ENCODE measurements around the gene GNAL. TPM values are rescaled to one million over a fixed set of nuclear protein-coding genes. Genes with fewer than 3 reads are reported as not detected.

Gene GNAL
- total RNA-seq, 1 donor from 2014 or later = 12.0 TPM

DNA sequence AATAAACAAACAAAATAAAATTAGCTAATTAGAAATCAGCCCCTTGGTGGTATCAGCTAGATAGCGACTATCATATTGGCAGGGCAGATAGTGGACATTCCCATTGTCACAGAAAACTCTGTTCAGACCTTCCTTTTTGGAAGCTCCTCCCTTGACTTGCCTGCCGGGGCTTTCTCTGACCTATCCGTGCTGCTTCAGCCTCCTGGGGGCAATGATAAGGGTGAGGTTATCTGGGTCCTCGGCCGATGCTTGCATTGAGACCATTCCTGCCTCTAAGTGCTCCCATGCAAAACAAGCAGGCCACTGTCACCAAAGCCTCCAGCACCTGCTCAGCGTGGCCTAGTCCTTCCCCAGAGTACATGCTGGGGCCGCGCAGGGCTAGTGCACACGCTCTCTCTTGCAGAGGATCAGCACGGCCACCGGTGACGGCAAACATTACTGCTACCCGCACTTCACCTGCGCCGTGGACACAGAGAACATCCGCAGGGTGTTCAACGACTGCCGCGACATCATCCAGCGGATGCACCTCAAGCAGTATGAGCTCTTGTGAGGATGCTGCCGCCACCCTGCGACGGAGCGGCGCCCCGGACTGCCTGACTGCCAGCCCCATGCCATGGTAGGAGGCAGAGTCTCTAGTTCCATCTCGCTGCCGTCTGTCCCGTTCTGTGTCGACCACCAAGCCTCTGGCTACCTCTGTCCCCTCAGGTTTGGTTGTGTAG, 191.7 kb downstream of the GNAL start:
- H3K9me3 Mint-ChIP-seq = peaks cover 2% of the 10 kb centered on the region
- no peaks in the 10 kb centered on the region for H3K4me1 Mint-ChIP-seq
- peaks cover 31% of the 10 kb centered on the region for H3K36me3 Mint-ChIP-seq
- TF ChIP-seq, protein P1, sequence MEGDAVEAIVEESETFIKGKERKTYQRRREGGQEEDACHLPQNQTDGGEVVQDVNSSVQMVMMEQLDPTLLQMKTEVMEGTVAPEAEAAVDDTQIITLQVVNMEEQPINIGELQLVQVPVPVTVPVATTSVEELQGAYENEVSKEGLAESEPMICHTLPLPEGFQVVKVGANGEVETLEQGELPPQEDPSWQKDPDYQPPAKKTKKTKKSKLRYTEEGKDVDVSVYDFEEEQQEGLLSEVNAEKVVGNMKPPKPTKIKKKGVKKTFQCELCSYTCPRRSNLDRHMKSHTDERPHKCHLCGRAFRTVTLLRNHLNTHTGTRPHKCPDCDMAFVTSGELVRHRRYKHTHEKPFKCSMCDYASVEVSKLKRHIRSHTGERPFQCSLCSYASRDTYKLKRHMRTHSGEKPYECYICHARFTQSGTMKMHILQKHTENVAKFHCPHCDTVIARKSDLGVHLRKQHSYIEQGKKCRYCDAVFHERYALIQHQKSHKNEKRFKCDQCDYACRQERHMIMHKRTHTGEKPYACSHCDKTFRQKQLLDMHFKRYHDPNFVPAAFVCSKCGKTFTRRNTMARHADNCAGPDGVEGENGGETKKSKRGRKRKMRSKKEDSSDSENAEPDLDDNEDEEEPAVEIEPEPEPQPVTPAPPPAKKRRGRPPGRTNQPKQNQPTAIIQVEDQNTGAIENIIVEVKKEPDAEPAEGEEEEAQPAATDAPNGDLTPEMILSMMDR (IDR thresholded peaks at IDR 0.05; ENCODE audit: unreplicated experiment) = no peak
- no peak for DNase-seq (ENCODE audit: low spot score in 2 of 2, unreplicated experiment in 2 of 2)
- H3K27me3 Mint-ChIP-seq (ENCODE audit: low read depth) = no peaks in the 10 kb centered on the region
- no peak overlapping the region for H3K4me3 Mint-ChIP-seq
- H3K27ac Mint-ChIP-seq = no peak overlapping the region

DNA sequence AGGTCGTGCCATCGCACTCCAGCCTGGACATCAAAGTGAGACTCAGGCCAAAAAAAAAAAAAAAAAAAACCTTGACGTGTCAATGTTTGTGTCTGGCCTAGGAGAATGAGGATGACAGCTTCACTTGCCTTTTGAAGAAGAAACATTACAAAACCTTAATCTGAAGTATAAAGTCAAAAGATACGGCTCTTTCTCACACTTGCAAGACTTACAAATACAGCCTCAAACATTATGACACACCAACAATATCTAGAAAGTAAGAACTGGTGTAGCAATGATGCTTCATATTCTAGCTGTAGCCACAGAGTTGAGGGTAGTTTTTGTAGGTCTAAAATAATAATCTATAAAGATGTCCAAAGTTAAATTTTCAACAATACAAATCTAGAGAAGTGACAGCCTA, 193.6 kb downstream of the GNAL start:
- no peak overlapping the region for H3K4me3 Mint-ChIP-seq
- TF ChIP-seq, protein P1 (IDR thresholded peaks at IDR 0.05; ENCODE audit: unreplicated experiment) = no peak
- no peaks in the 10 kb centered on the region for H3K9me3 Mint-ChIP-seq
- H3K4me1 Mint-ChIP-seq = peaks cover 6% of the 10 kb centered on the region
- H3K27ac Mint-ChIP-seq = no peak overlapping the region
- no peaks in the 10 kb centered on the region for H3K27me3 Mint-ChIP-seq (ENCODE audit: low read depth)
- DNase-seq (ENCODE audit: low spot score in 2 of 2, unreplicated experiment in 2 of 2) = no peak
- H3K36me3 Mint-ChIP-seq = peaks cover 27% of the 10 kb centered on the region

DNA sequence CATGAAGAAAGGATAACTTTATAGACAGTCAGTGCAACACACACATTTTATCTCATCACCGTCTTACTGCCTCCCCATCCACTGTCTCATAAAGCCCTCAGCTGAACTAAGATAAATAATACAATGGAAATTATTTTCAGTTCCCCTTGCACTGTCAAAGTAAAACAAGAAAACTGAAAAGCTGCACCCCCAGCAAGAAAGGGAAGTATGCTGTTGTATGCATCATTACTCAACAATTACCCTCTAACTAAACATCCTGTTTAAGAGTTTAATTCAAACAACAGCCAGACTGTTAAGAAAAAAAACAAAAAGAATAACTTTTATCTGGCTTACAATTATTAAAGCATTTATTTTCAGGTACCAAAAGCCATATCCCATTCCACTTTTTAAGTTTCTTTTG, 194.1 kb downstream of the GNAL start:
- peaks cover 11% of the 10 kb centered on the region for H3K4me1 Mint-ChIP-seq
- no peaks in the 10 kb centered on the region for H3K9me3 Mint-ChIP-seq
- peaks cover 27% of the 10 kb centered on the region for H3K36me3 Mint-ChIP-seq
- H3K27me3 Mint-ChIP-seq (ENCODE audit: low read depth) = no peaks in the 10 kb centered on the region
- DNase-seq (ENCODE audit: low spot score in 2 of 2, unreplicated experiment in 2 of 2) = no peak
- H3K4me3 Mint-ChIP-seq = no peak overlapping the region
- no peak overlapping the region for H3K27ac Mint-ChIP-seq
- TF ChIP-seq, protein P1 (IDR thresholded peaks at IDR 0.05; ENCODE audit: unreplicated experiment) = no peak

DNA sequence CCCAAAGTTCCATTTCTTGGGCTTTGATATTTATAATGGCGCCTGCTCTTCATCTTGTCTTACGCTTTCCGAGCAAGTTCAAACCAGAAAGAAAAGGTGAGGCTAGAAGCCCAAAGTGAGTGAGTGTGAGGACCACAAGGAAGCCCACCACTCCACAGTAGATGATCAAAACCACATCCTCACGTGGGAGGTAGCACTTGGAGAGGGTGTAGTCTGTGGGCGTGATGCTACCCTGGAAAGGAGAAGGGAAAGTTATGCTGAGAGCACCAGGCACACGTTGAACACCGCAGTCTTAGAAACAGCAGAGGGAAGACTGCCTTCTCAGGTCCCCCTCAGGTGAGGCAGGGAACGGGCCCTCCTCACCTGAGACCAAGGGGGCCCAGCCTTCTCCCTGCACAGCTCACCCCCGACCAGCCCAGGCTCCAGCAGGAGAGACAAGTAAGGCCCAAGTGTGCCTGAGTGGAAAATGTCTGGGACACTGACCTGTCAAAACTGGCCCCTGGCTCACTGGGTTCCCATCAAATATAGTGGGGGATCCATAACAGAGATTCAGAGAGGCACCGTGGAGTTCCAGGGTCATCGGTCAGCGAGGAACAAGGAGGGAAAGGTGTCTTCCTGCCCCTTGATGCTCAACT, 195.4 kb downstream of the GNAL start:
- Mint-ChIP-seq H3K9me3 (no peaks in the 10 kb centered on the region), H3K27ac (no peak overlapping the region), H3K36me3 (peaks cover 33% of the 10 kb centered on the region), H3K27me3 (ENCODE audit: low read depth) (no peaks in the 10 kb centered on the region), H3K4me1 (peaks cover 14% of the 10 kb centered on the region), H3K4me3 (no peak overlapping the region)
- TF ChIP-seq, protein P1 (IDR thresholded peaks at IDR 0.05; ENCODE audit: unreplicated experiment) = no peak
- DNase-seq (ENCODE audit: low spot score in 2 of 2, unreplicated experiment in 2 of 2) = no peak

DNA sequence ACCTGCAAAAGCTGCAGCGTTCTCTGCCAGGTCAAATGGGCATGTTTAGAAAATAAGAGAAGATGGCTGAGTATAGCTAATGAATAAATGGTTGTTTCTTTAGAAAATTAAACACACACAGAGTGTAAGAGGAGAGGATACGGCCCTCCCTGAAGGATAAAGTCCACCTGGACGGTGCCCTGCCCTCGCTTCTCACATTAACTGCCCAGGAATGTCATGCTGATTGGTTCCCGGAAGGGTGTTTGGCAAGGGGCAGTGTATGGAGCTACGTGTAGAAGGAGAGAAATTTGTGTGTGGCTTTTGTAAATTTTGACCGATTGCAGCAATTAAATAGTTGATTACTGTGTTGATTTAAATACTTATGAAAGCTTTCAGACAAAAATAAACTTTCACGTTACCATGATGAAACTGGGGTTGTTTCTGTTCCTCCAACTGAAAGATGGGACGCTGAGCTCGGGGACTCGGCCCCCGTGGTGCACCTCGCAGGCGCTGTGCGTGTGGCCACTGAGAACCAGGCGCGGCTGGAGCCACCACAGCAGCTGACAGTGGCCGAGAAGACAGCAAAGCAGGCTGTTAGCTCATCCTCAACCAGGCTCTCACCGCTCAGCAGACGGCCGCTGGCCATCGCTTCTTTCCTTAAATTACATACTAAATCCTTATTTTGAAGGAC, 196.3 kb downstream of the GNAL start:
- no peaks in the 10 kb centered on the region for H3K9me3 Mint-ChIP-seq
- no peak overlapping the region for H3K27ac Mint-ChIP-seq
- peaks cover 14% of the 10 kb centered on the region for H3K4me1 Mint-ChIP-seq
- peaks cover 37% of the 10 kb centered on the region for H3K36me3 Mint-ChIP-seq
- DNase-seq (ENCODE audit: low spot score in 2 of 2, unreplicated experiment in 2 of 2) = no peak
- H3K27me3 Mint-ChIP-seq (ENCODE audit: low read depth) = no peaks in the 10 kb centered on the region
- TF ChIP-seq, protein P1 (IDR thresholded peaks at IDR 0.05; ENCODE audit: unreplicated experiment) = no peak
- H3K4me3 Mint-ChIP-seq = no peak overlapping the region

Measured in mesothelial cell of epicardium (in vitro differentiated cells).